ENCODE data around the gene THUMPD3.

THUMPD3 gene

GRCh38 chr3:9404680-9405079 is 41.8 kb downstream of the THUMPD3 start:
- H3K4me3 ChIP-seq (ENCODE audit: low read depth, low read length) = no peak overlapping the region
- no peak for DNase-seq (ENCODE audit: low read depth)
- TF ChIP-seq, protein P1, sequence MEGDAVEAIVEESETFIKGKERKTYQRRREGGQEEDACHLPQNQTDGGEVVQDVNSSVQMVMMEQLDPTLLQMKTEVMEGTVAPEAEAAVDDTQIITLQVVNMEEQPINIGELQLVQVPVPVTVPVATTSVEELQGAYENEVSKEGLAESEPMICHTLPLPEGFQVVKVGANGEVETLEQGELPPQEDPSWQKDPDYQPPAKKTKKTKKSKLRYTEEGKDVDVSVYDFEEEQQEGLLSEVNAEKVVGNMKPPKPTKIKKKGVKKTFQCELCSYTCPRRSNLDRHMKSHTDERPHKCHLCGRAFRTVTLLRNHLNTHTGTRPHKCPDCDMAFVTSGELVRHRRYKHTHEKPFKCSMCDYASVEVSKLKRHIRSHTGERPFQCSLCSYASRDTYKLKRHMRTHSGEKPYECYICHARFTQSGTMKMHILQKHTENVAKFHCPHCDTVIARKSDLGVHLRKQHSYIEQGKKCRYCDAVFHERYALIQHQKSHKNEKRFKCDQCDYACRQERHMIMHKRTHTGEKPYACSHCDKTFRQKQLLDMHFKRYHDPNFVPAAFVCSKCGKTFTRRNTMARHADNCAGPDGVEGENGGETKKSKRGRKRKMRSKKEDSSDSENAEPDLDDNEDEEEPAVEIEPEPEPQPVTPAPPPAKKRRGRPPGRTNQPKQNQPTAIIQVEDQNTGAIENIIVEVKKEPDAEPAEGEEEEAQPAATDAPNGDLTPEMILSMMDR (IDR thresholded peaks at IDR 0.05; ENCODE audit: low read depth, low read length) = no peak
- no peak for TF ChIP-seq POLR2A (IDR thresholded peaks at IDR 0.05; ENCODE audit: extremely low read depth, insufficient read length)
- TF ChIP-seq MYC (IDR thresholded peaks at IDR 0.05; ENCODE audit: low read depth, low read length) = no peak
- TF ChIP-seq MAX (IDR thresholded peaks at IDR 0.05; ENCODE audit: low read depth, low read length) = no peak

DNA sequence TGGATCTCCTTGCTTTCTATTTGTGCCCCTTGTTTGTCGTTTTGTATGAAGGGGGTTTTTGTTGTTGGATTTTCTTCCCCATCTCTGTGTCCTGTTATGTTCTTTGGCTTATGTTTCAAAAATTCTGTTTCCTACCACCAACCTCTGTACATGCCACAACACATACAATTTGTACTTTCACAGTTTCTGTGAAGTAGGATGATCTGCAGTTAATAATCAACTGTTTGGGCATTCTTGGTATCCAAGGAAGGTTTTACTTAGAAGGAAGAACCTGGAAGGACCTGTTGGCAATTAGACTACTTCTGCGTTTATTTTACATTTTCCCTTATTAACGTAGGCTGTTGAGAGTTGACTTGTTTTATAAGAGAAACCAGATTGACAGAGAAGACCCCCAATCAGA is 42.9 kb downstream of the THUMPD3 start:
- H3K4me3 ChIP-seq (ENCODE audit: low read depth, low read length) = peak overlapping the region; percentile 7
- TF ChIP-seq MYC (IDR thresholded peaks at IDR 0.05; ENCODE audit: low read depth, low read length) (no peak), MAX (IDR thresholded peaks at IDR 0.05; ENCODE audit: low read depth, low read length) (no peak), POLR2A (IDR thresholded peaks at IDR 0.05; ENCODE audit: extremely low read depth, insufficient read length) (no peak)
- TF ChIP-seq, protein P1 (IDR thresholded peaks at IDR 0.05; ENCODE audit: low read depth, low read length) = no peak
- DNase-seq (ENCODE audit: low read depth) = no peak

GRCh38 chr3:9406856-9407626 is 44.2 kb downstream of the THUMPD3 start:
- peak; percentile 49 for DNase-seq (ENCODE audit: low read depth)
- H3K4me3 ChIP-seq (ENCODE audit: low read depth, low read length) = no peak overlapping the region
- TF ChIP-seq MAX (IDR thresholded peaks at IDR 0.05; ENCODE audit: low read depth, low read length) (no peak), POLR2A (IDR thresholded peaks at IDR 0.05; ENCODE audit: extremely low read depth, insufficient read length) (no peak), MYC (IDR thresholded peaks at IDR 0.05; ENCODE audit: low read depth, low read length) (no peak)
- TF ChIP-seq, protein P1 (IDR thresholded peaks at IDR 0.05; ENCODE audit: low read depth, low read length) = no peak

GRCh38 chr3:9408061-9408460 is 45.2 kb downstream of the THUMPD3 start:
- DNase-seq (ENCODE audit: low read depth) = no peak
- no peak for TF ChIP-seq MYC (IDR thresholded peaks at IDR 0.05; ENCODE audit: low read depth, low read length)
- no peak for TF ChIP-seq POLR2A (IDR thresholded peaks at IDR 0.05; ENCODE audit: extremely low read depth, insufficient read length)
- TF ChIP-seq, protein P1 (IDR thresholded peaks at IDR 0.05; ENCODE audit: low read depth, low read length) = no peak
- TF ChIP-seq MAX (IDR thresholded peaks at IDR 0.05; ENCODE audit: low read depth, low read length) = no peak

GRCh38 chr3:9408546-9408945 is 45.7 kb downstream of the THUMPD3 start:
- no peak overlapping the region for H3K4me3 ChIP-seq (ENCODE audit: low read depth, low read length)
- no peak for TF ChIP-seq POLR2A (IDR thresholded peaks at IDR 0.05; ENCODE audit: extremely low read depth, insufficient read length)
- DNase-seq (ENCODE audit: low read depth) = no peak

More at GRCh38 chr3:9408061-9408460, 45.2 kb downstream of the THUMPD3 start:
- H3K4me3 ChIP-seq (ENCODE audit: low read depth, low read length) = no peak overlapping the region

DNA sequence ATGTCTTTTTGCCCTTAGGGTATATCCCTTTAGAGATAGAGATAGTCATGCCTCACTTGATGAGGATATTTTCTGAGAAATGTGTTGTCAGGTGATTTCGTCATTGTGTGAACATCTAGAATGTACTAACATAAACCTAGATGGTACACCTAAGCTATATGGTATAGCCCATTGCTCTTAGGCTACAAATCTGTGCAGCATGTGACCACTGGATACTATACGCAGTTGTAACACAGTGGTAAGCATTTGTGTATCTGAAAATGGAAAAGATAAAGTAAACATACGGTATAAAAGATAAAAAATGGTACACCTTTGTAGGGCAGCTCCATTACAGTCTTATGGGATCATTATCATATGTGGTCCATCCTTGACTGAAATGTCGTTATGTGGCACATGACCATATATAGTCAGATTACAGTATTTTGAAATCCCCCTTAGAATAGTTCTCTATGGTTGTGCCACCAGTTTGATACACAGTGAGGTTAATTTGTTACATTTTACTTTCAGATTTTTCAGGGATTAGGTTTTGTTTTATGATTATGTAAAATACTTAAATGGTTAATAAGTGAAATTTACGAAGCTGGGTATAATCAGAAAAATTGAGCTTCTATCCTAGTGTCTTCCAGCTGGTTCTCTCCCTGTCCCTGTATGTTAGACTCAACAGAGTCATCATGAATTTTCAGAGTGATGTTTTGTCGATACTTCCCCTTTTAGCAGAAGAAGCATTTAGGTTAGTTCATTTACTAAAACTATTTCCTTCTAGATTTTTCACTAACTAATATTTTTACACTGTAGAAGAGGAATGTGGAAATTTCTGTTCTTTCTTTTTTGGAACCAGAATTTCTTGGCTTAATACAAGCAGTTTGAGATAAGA is 47.4 kb downstream of the THUMPD3 start:
- TF ChIP-seq, protein P1 (IDR thresholded peaks at IDR 0.05; ENCODE audit: low read depth, low read length) = no peak
- TF ChIP-seq MYC (IDR thresholded peaks at IDR 0.05; ENCODE audit: low read depth, low read length) = no peak
- TF ChIP-seq POLR2A (IDR thresholded peaks at IDR 0.05; ENCODE audit: extremely low read depth, insufficient read length) = no peak
- TF ChIP-seq MAX (IDR thresholded peaks at IDR 0.05; ENCODE audit: low read depth, low read length) = no peak
- H3K4me3 ChIP-seq (ENCODE audit: low read depth, low read length) = no peak overlapping the region
- DNase-seq (ENCODE audit: low read depth) = peak; percentile 54
